ENCODE measurements around the gene RAB32.
A peak's percentile ranks its signal among the peaks of the same experiment; 100 is the strongest.

RAB32 gene

GRCh38 chr6:146594495-146594894 is 50.9 kb downstream of the RAB32 start:
- TF ChIP-seq Cebpa-rat (IDR thresholded peaks at IDR 0.05): no peak
- H3K27ac ChIP-seq: peak overlapping the region in 4 of 11 experiments; percentile 19 to 77 (median 58); a peak in 6 of 22 replicates
- H3K4me1 ChIP-seq: peaks cover 8 to 63% (median 31%) of the 10 kb centered on the region in 10 experiments
- H3K4me2 ChIP-seq: peak overlapping the region in 6 of 11 experiments; percentile 57 to 96 (median 86); a peak in 11 of 22 replicates
- H3K27me3 ChIP-seq: no peaks in the 10 kb centered on the region
- H4K20me1 ChIP-seq: no peaks in the 10 kb centered on the region
- H3K4me3 ChIP-seq: no peak overlapping the region
- peaks cover 0 to 7% (median 0%) of the 10 kb centered on the region in 11 experiments; a peak in 1 of 22 replicates for H3K9me3 ChIP-seq (replicated peaks in 1 of 11)
- H3K9ac ChIP-seq: peak overlapping the region in 1 of 11 experiments; percentile 34; a peak in 1 of 22 replicates
- no peaks in the 10 kb centered on the region for H3K36me3 ChIP-seq

- Histone ChIP-seq H3K9me3 (replicated peaks in 1 of 11) (peaks cover 0 to 7% (median 0%) of the 10 kb centered on the region in 11 experiments; a peak in 1 of 22 replicates), H3K27me3 (no peaks in the 10 kb centered on the region), H3K27ac (peak overlapping the region in 7 of 11 experiments; percentile 31 to 77 (median 62); a peak in 10 of 22 replicates), H3K4me2 (peak overlapping the region; percentile 60 to 96 (median 85); a peak in 21 of 22 replicates), H4K20me1 (no peaks in the 10 kb centered on the region), H3K9ac (peak overlapping the region in 1 of 11 experiments; percentile 22; a peak in 1 of 22 replicates), H3K4me3 (peak overlapping the region in 3 of 10 experiments; percentile 1 to 30 (median 25); a peak in 3 of 20 replicates), H3K36me3 (no peaks in the 10 kb centered on the region), H3K4me1 (peaks cover 8 to 52% (median 31%) of the 10 kb centered on the region in 10 experiments)
- TF ChIP-seq Cebpa-rat (IDR thresholded peaks at IDR 0.05): no peak
Measured at GRCh38 chr6:146595972-146596731, 52.5 kb downstream of the RAB32 start.

GRCh38 chr6:146598772-146599405 is 55.3 kb downstream of the RAB32 start, which contains the start of gene ADGB:
Gene ADGB, plus strand, starts transcription at chr6:146598972. Its CDS starts 69 bp downstream, at chr6:146599041.
- no peak within 1 kb of the TSS for H3K9ac ChIP-seq
- H3K27ac ChIP-seq: no peak within 1 kb of the TSS
- H3K4me3 ChIP-seq: no peak within 1 kb of the TSS
- peaks cover 0 to 7% (median 0%) of the 10 kb centered on the region in 11 experiments; a peak in 1 of 22 replicates for H3K9me3 ChIP-seq (replicated peaks in 1 of 11)
- H3K27me3 ChIP-seq: no peaks in the 10 kb centered on the region
- peak within 1 kb of the TSS in 2 of 11 experiments; percentile 91 to 96; a peak in 2 of 22 replicates for H3K4me2 ChIP-seq
- no peaks in the 10 kb centered on the region for H4K20me1 ChIP-seq
- H3K36me3 ChIP-seq: no peaks in the 10 kb centered on the region
- H3K4me1 ChIP-seq: peaks cover 8 to 43% (median 29%) of the 10 kb centered on the region in 10 experiments
- no peak for TF ChIP-seq Cebpa-rat (IDR thresholded peaks at IDR 0.05)

- Histone ChIP-seq H3K4me2 (no peak overlapping the region), H3K36me3 (no peaks in the 10 kb centered on the region), H3K4me3 (no peak overlapping the region), H3K4me1 (peaks cover 2 to 20% (median 8%) of the 10 kb centered on the region in 10 experiments), H3K9ac (no peak overlapping the region), H3K27me3 (no peaks in the 10 kb centered on the region), H3K9me3 (replicated peaks in 1 of 11) (peaks cover 0 to 8% (median 0%) of the 10 kb centered on the region in 11 experiments; a peak in 3 of 22 replicates), H3K27ac (no peak overlapping the region), H4K20me1 (no peaks in the 10 kb centered on the region)
- no peak for TF ChIP-seq Cebpa-rat (IDR thresholded peaks at IDR 0.05)
Measured at GRCh38 chr6:146601352-146601751, 57.7 kb downstream of the RAB32 start.

GRCh38 chr6:146602526-146602925 is 58.9 kb downstream of the RAB32 start:
- H3K4me1 ChIP-seq: peaks cover 0 to 9% (median 0%) of the 10 kb centered on the region in 10 experiments; a peak in 5 of 20 replicates
- H4K20me1 ChIP-seq: no peaks in the 10 kb centered on the region
- no peak for TF ChIP-seq Cebpa-rat (IDR thresholded peaks at IDR 0.05)
- no peak overlapping the region for H3K9ac ChIP-seq
- H3K4me2 ChIP-seq: no peak overlapping the region
- no peaks in the 10 kb centered on the region for H3K27me3 ChIP-seq
- H3K4me3 ChIP-seq: no peak overlapping the region
- H3K9me3 ChIP-seq (replicated peaks in 1 of 11): peaks cover 0 to 19% (median 4%) of the 10 kb centered on the region in 11 experiments; a peak in 9 of 22 replicates
- H3K27ac ChIP-seq: no peak overlapping the region
- no peaks in the 10 kb centered on the region for H3K36me3 ChIP-seq
